Hepatocyte (in vitro differentiated cells): ENCODE data around the gene LIN52. TPM values are rescaled to one million over a fixed set of nuclear protein-coding genes. Genes with fewer than 3 reads are reported as not detected.

Experiments
- DNase-seq: peaks from one replicate; pipeline ENCODE4 v3.0.0-alpha.2; 2016; ENCODE audit warnings: low spot score
- H2AFZ ChIP-seq: fragments of 200-600 bp; sonication (generic); 2 replicates; pipeline ENCODE4 v1.6.0; 2016; ENCODE audit warnings: antibody characterized with exemption, mild to moderate bottlenecking
- H3K27ac ChIP-seq: fragments of 200-600 bp; sonication (generic); 2 replicates; pipeline ENCODE4 v1.5.1; 2016; ENCODE audit warnings: mild to moderate bottlenecking
- H3K27me3 ChIP-seq: fragments of 200-600 bp; sonication (generic); 2 replicates; pipeline ENCODE4 v1.6.1; 2016
- H3K36me3 ChIP-seq: fragments of 200-600 bp; sonication (generic); replicated peaks from 2 replicates; pipeline ENCODE4 v1.5.1; 2016; ENCODE audit warnings: low read depth; ENCODE audit not compliant: insufficient read depth
- H3K4me1 ChIP-seq: fragments of 200-600 bp; sonication (generic); 2 replicates; pipeline ENCODE4 v1.5.1; 2016; ENCODE audit warnings: mild to moderate bottlenecking, moderate library complexity; ENCODE audit not compliant: insufficient read depth
- H3K4me2 ChIP-seq: fragments of 200-600 bp; sonication (generic); 2 replicates; pipeline ENCODE4 v1.6.0; 2016
- H3K4me3 ChIP-seq: fragments of 200-600 bp; sonication (generic); 2 replicates; pipeline ENCODE4 v1.5.1; 2016; ENCODE audit warnings: mild to moderate bottlenecking
- H3K79me2 ChIP-seq: fragments of 200-600 bp; sonication (generic); 2 replicates; pipeline ENCODE4 v1.6.0; 2017; ENCODE audit warnings: mild to moderate bottlenecking
- H3K9me2 ChIP-seq: fragments of 200-600 bp; sonication (generic); replicated peaks from 2 replicates; pipeline ENCODE4 v1.6.0; 2017; ENCODE audit warnings: mild to moderate bottlenecking; ENCODE audit not compliant: insufficient read depth
- H3K9me3 ChIP-seq: fragments of 200-600 bp; sonication (generic); 2 replicates; pipeline ENCODE4 v1.5.1; 2016; ENCODE audit warnings: low read depth, mild to moderate bottlenecking
- H4K20me1 ChIP-seq: fragments of 200-600 bp; sonication (generic); 2 replicates; pipeline ENCODE4 v1.6.0; 2016; ENCODE audit warnings: mild to moderate bottlenecking; ENCODE audit not compliant: insufficient read depth, poor library complexity, severe bottlenecking
- EZH2 ChIP-seq: fragments of 200-600 bp; sonication (generic); IDR thresholded peaks from 2 replicates; pipeline ENCODE4 v1.6.1; 2016; ENCODE audit warnings: antibody characterized with exemption, mild to moderate bottlenecking, borderline replicate concordance
- EZH2phosphoT487 ChIP-seq: fragments of 200-600 bp; sonication (generic); IDR thresholded peaks from one replicate; pipeline ENCODE4 v1.6.1; 2018; ENCODE audit warnings: antibody characterized with exemption, mild to moderate bottlenecking, low read depth, moderate library complexity; ENCODE audit not compliant: unreplicated experiment, severe bottlenecking
- WGBS: methylation state at CpG from one replicate; pipeline ENCODE4 v1.1.6; 2016; ENCODE audit warnings: low lambda C conversion rate; ENCODE audit errors: missing lambda C conversion rate; 5-methylcytosine and 5-hydroxymethylcytosine counted together
- polyA plus RNA-seq: library from polyadenylated mRNA; unstranded; fragments of >200 nt; fragmentation: Nextera tagmentation; extraction: Ambion mirVana; gene quantifications from 2 replicates; pipeline ENCODE4 v1.2.1, GENCODE V29; 2016
- total RNA-seq: library from RNA; depleted of rRNA; stranded (reverse); fragments of >200 nt; gene quantifications from 2 replicates; pipeline ENCODE4 v1.2.3, GENCODE V29; 2014
- TF ChIP-seq, protein P1 (sequence below): fragments of 200-600 bp; sonication (generic); IDR thresholded peaks from 2 replicates; pipeline ENCODE4 v1.5.1; 2016; ENCODE audit warnings: antibody characterized with exemption, mild to moderate bottlenecking; ENCODE audit not compliant: poor library complexity

LIN52 gene
- total and polyA plus RNA-seq, 2 experiments from 2014 or later, result 13.5 to 14.4 TPM

DNA sequence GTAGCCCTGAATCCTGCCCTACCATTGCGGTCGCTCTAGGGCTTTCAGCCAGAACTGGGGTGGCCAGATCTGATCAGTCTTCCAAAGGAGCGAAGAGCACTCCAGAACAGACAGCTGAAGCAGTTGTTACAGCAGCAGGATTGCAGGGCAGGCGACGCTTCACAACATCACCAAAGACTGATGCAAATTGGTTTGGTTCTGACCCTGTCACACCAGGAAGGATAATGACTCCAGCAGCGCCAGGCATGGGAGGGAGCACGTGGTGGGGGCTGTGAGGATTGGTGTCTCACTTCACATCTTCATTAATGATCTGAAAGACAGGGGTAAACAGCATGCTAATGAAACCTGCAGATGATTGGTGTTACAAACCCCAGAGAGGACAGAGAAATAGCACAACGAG is 123.9 kb downstream of the LIN52 start:
- Histone ChIP-seq H3K27ac (no peak overlapping the region), H3K27me3 (no peaks in the 10 kb centered on the region), H4K20me1 (no peaks in the 10 kb centered on the region), H2AFZ (no peak overlapping the region), H3K79me2 (no peaks in the 10 kb centered on the region), H3K4me1 (no peaks in the 10 kb centered on the region), H3K4me2 (no peak overlapping the region), H3K36me3 (no peaks in the 10 kb centered on the region), H3K9me2 (no peaks in the 10 kb centered on the region), H3K9me3 (no peaks in the 10 kb centered on the region), H3K4me3 (no peak overlapping the region)
- DNase-seq, result no peak
- WGBS, result 83% methylated on average over 8 of the region's 8 CpGs
- TF ChIP-seq EZH2phosphoT487, result no peak
- TF ChIP-seq, protein P1, sequence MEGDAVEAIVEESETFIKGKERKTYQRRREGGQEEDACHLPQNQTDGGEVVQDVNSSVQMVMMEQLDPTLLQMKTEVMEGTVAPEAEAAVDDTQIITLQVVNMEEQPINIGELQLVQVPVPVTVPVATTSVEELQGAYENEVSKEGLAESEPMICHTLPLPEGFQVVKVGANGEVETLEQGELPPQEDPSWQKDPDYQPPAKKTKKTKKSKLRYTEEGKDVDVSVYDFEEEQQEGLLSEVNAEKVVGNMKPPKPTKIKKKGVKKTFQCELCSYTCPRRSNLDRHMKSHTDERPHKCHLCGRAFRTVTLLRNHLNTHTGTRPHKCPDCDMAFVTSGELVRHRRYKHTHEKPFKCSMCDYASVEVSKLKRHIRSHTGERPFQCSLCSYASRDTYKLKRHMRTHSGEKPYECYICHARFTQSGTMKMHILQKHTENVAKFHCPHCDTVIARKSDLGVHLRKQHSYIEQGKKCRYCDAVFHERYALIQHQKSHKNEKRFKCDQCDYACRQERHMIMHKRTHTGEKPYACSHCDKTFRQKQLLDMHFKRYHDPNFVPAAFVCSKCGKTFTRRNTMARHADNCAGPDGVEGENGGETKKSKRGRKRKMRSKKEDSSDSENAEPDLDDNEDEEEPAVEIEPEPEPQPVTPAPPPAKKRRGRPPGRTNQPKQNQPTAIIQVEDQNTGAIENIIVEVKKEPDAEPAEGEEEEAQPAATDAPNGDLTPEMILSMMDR, result no peak
- no peak for TF ChIP-seq EZH2

- WGBS, result 82% methylated on average over 6 of the region's 6 CpGs
- TF ChIP-seq, protein P1, result no peak
- TF ChIP-seq EZH2phosphoT487, result no peak
- TF ChIP-seq EZH2, result no peak
- no peak for DNase-seq
- H3K27ac ChIP-seq, result no peak overlapping the region
- H3K27me3 ChIP-seq, result peaks cover 5% of the 10 kb centered on the region
- no peaks in the 10 kb centered on the region for H3K9me2 ChIP-seq
- no peaks in the 10 kb centered on the region for H3K9me3 ChIP-seq
- no peak overlapping the region for H3K4me3 ChIP-seq
- H4K20me1 ChIP-seq, result no peaks in the 10 kb centered on the region
- no peaks in the 10 kb centered on the region for H3K79me2 ChIP-seq
- no peaks in the 10 kb centered on the region for H3K4me1 ChIP-seq
- no peaks in the 10 kb centered on the region for H3K36me3 ChIP-seq
- H2AFZ ChIP-seq, result no peak overlapping the region
- no peak overlapping the region for H3K4me2 ChIP-seq
Observed at GRCh38 chr14:74211945-74212580, 127.3 kb downstream of the LIN52 start.

DNA sequence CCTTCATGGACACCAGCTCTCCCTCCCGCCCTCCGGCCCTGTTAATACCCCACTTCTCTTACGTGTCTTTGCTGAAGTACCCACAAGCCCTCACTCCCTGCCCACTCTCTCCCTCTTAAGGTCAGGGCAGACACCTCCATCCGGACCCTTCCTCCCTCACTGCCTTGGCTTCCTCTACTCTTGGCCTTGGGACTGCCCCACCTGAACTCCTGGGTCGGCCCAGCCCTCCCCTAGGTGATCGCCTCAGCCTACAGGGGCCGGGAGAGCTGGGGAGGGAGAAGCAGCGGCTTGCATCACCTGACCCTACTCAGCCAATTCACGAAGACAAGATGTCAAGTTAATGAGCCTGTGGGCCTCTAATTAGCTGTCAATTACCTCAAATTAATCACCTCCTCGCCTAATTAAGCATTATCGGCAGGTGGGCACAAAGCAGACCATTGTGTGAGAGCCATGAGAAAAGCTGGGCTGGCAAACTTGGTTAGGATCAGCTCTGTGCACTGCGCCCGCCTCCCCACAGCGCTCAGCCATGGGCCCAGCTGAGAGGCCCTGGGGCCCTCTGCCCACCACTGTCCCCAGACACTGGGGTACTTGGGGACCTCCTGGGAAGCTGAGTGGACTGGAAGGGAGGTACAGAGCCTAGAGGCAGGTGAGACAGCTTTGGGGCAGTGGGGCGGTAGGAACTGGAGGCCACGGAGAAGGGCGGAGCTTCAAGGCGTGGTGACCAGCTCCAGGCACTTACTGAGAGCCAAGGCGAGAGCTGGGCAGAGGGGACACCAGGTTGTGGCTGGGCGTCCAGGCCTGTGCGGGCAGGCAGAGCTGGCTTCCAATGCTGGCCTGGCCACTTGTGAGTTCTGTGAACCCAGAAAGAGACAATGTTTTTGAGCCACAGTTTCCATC is 129.4 kb downstream of the LIN52 start:
- TF ChIP-seq EZH2 (no peak), EZH2phosphoT487 (no peak)
- TF ChIP-seq, protein P1, result no peak
- no peaks in the 10 kb centered on the region for H4K20me1 ChIP-seq
- no peak overlapping the region for H3K4me2 ChIP-seq
- peaks cover 3% of the 10 kb centered on the region for H3K4me1 ChIP-seq
- no peak overlapping the region for H3K27ac ChIP-seq
- peaks cover 19% of the 10 kb centered on the region for H3K27me3 ChIP-seq
- H2AFZ ChIP-seq, result no peak overlapping the region
- H3K9me3 ChIP-seq, result no peaks in the 10 kb centered on the region
- 76% methylated on average over 21 of the region's 21 CpGs for WGBS
- H3K9me2 ChIP-seq, result no peaks in the 10 kb centered on the region
- H3K4me3 ChIP-seq, result no peak overlapping the region
- H3K36me3 ChIP-seq, result no peaks in the 10 kb centered on the region
- no peaks in the 10 kb centered on the region for H3K79me2 ChIP-seq
- DNase-seq, result no peak
